Measurements from ENCODE around the gene SLC9B2. TPM values are rescaled to one million over a fixed set of nuclear protein-coding genes. Genes with fewer than 3 reads are reported as not detected.

Gene SLC9B2, protein sequence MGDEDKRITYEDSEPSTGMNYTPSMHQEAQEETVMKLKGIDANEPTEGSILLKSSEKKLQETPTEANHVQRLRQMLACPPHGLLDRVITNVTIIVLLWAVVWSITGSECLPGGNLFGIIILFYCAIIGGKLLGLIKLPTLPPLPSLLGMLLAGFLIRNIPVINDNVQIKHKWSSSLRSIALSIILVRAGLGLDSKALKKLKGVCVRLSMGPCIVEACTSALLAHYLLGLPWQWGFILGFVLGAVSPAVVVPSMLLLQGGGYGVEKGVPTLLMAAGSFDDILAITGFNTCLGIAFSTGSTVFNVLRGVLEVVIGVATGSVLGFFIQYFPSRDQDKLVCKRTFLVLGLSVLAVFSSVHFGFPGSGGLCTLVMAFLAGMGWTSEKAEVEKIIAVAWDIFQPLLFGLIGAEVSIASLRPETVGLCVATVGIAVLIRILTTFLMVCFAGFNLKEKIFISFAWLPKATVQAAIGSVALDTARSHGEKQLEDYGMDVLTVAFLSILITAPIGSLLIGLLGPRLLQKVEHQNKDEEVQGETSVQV
- 0.52 TPM in 1 of 2 replicates, not detected in the other for total RNA-seq (2014; rRNA removed; shearing (Covaris generic); ENCODE audit: low replicate concordance)

DNA sequence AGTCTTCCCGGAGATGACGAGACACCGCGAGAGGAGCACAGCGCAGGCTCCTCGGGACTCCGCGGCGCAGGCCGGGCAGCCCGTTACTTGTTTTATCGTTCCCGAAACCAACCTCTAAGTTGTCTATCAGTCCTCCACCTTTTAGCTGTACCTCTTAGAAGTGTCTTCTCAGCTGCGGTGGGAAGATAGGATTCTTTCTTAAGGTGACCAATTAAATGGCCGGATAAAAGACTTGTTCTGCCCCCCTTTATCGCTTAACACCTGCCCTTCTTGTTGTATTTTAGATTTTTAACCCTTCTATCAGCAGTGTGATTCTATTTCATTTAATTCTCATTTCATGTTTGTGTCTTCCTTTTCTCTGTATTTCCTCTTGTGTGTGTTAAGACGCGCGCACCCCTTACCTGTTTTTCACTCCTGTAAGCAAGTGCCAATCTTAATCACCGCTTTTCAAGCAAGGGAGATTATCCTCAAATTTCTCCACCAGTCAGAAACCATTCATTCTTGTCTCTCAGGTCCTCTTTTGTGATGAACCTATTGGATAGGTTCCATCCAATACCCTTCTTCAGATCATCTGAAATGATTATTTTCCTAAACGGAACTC lies at the start of gene SLC9B2:
SLC9B2 (minus strand) TSS at position 15 of the 601 bp plus-strand sequence. CDS start 9,211 bp downstream, outside the sequence.
- in situ Hi-C loops (cut with HindIII; ENCODE audit: low pct_unique_long_range_greater_than_20kb, low sequenced_read_pairs): no loop called here
- no peak for DNase-seq (ENCODE audit: low read depth)

DNA sequence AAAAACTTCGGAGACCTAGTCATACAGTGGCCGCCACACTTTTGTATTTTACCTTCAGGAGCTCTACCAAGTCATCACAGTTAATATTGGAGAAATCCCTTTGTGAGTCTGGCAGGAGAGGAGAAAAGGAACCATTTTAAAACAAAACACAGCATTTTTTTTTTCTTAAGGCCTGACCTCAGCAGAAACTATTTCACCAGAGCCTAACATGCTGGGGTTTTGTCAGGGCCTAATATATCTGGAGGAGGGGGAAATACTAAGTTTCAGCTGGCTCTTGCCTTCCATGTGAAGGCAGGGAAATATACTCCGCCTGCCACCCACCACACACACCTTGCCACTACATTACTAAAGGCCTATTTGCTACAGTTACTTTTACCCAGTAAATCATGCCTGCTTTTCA lies 49.6 kb upstream of the SLC9B2 start:
- in situ Hi-C loops (cut with HindIII; ENCODE audit: low pct_unique_long_range_greater_than_20kb, low sequenced_read_pairs): no loop called here
- no peak for DNase-seq (ENCODE audit: low read depth)

DNA sequence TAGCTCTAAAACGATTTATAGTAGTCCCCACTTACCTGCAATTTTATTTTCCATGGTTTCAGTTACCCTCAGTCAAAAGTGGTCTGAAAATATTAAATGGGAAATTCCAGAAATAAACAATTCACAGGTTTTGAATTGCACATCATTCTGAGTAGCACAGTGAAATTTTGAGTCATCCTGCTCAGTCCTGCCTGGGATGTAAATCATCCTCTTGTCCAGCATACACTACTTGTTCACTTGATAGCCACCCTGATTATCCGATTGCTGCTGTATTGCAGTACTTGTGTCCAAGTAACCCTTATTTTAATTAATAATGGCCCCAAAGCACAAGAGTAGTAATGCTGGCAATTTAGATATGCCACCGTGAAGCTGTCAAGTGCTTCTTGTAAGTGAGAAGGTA lies 46.6 kb upstream of the SLC9B2 start:
- in situ Hi-C loops (cut with HindIII; ENCODE audit: low pct_unique_long_range_greater_than_20kb, low sequenced_read_pairs): no loop called here
- DNase-seq (ENCODE audit: low read depth): no peak

DNA sequence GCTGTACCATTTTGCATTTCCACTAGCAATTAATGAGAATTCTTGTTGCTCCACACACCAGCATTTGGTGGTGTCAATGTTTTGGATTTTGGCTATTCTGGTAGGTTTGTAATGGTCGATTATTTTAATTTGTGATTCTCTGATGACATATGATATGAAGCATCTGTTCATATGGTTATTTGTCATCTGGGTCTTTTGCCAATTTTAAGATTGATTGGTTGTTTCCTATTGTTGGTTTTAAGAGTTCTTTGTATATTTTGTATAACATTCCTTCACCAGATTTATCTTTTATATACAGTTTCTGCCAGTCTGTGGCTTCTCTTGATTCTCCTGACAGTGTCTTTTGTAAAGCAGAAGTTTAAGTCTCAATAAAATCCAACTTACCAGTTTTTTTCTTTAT lies 41.6 kb upstream of the SLC9B2 start:
- in situ Hi-C loops (cut with HindIII; ENCODE audit: low pct_unique_long_range_greater_than_20kb, low sequenced_read_pairs): no loop called here
- DNase-seq (ENCODE audit: low read depth): no peak

- in situ Hi-C loops (cut with HindIII; ENCODE audit: low pct_unique_long_range_greater_than_20kb, low sequenced_read_pairs): no loop called here
- DNase-seq (ENCODE audit: low read depth): no peak
Observed at GRCh38 chr4:103111598-103111997, 35.0 kb upstream of the SLC9B2 start.

DNA sequence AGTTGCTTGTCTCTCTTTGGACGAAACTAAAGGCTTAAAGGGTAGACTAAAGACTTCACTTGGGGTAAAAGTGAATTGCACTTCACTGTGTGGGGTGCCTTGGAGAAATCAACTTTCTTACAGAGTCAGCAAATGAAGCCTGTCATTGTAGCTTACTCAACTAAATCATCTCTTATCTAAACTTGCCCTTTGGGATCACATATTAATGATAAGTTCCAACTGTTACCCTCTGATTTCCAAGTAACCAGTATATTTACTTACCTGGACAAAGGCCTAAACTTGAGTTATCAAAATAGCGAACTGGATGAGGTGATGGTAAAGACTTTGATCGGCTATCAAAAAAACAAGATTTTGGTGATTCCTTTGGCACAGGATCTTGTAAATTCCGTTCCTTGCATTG lies 32.0 kb upstream of the SLC9B2 start:
- no peak for DNase-seq (ENCODE audit: low read depth)
- in situ Hi-C loops (cut with HindIII; ENCODE audit: low pct_unique_long_range_greater_than_20kb, low sequenced_read_pairs): no loop called here

GRCh38 chr4:103105558-103106356 lies 29.2 kb upstream of the SLC9B2 start:
- in situ Hi-C loops (cut with HindIII; ENCODE audit: low pct_unique_long_range_greater_than_20kb, low sequenced_read_pairs): no loop called here
- no peak for DNase-seq (ENCODE audit: low read depth)

- in situ Hi-C loops (cut with HindIII; ENCODE audit: low pct_unique_long_range_greater_than_20kb, low sequenced_read_pairs): no loop called here
- DNase-seq (ENCODE audit: low read depth): no peak
Observed at GRCh38 chr4:103104886-103105285, 28.3 kb upstream of the SLC9B2 start.

- no peak for DNase-seq (ENCODE audit: low read depth)
- in situ Hi-C loops (cut with HindIII; ENCODE audit: low pct_unique_long_range_greater_than_20kb, low sequenced_read_pairs): no loop called here
Observed at GRCh38 chr4:103100691-103101090, 24.1 kb upstream of the SLC9B2 start.

GRCh38 chr4:103099691-103100392 lies 23.3 kb upstream of the SLC9B2 start, which contains the start of gene BDH2:
Gene BDH2 (minus strand): TSS chr4:103099834. CDS start chr4:103096254, 3,580 bp downstream.
- DNase-seq (ENCODE audit: low read depth): peak; percentile 66
- in situ Hi-C loops (cut with HindIII; ENCODE audit: low pct_unique_long_range_greater_than_20kb, low sequenced_read_pairs): no loop called here

- DNase-seq (ENCODE audit: low read depth): no peak
- in situ Hi-C loops (cut with HindIII; ENCODE audit: low pct_unique_long_range_greater_than_20kb, low sequenced_read_pairs): no loop called here
Observed at GRCh38 chr4:103098756-103099440, 22.3 kb upstream of the SLC9B2 start.

GRCh38 chr4:103098341-103098740 lies 21.8 kb upstream of the SLC9B2 start:
- no peak for DNase-seq (ENCODE audit: low read depth)

GRCh38 chr4:103097112-103097511 lies 20.6 kb upstream of the SLC9B2 start:
- no peak for DNase-seq (ENCODE audit: low read depth)
- in situ Hi-C loops (cut with HindIII; ENCODE audit: low pct_unique_long_range_greater_than_20kb, low sequenced_read_pairs): no loop called here

More at GRCh38 chr4:103098341-103098740, 21.8 kb upstream of the SLC9B2 start:
- in situ Hi-C loops (cut with HindIII; ENCODE audit: low pct_unique_long_range_greater_than_20kb, low sequenced_read_pairs): no loop called here

DNA sequence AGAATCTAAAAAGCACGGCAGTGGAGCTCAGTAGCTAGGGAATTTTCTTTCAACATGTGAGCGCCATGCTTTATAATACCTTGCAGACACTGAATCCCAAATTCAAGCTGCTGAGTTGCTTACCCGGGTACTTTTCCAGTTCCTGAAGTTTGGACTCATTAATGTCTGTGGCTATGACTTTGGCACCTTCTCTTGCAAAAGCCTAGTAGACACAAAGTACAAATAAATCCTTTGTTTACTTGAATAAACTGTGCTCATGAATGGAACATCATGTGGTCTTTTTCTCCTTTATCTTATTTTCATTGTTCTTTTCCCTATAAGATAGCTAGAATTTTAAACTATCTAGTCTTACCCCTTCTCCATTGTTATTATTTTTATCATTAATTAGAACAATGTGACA lies 18.5 kb upstream of the SLC9B2 start:
- in situ Hi-C loops (cut with HindIII; ENCODE audit: low pct_unique_long_range_greater_than_20kb, low sequenced_read_pairs): no loop called here
- DNase-seq (ENCODE audit: low read depth): no peak

DNA sequence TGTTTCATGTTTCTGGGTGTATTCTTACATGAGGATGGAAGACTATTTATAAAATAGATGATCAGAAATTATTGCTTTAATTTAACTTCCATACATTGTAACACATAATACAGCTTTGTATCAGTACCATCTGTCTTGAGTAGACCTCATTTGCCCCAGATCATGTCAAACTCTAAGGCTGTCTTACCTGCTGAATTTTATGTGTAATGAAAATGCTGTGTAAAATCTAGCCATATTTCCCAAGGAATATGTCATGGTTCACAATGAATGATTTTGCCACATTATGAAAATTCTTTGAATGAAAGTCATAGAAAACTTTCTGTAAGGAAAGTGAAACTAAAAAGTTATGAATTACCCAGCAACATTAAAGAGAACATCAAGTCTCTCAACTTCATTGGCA lies 15.7 kb upstream of the SLC9B2 start:
- in situ Hi-C loops (cut with HindIII; ENCODE audit: low pct_unique_long_range_greater_than_20kb, low sequenced_read_pairs): no loop called here
- no peak for DNase-seq (ENCODE audit: low read depth)

GRCh38 chr4:103091601-103092223 lies 15.2 kb upstream of the SLC9B2 start:
- in situ Hi-C loops (cut with HindIII; ENCODE audit: low pct_unique_long_range_greater_than_20kb, low sequenced_read_pairs): no loop called here
- DNase-seq (ENCODE audit: low read depth): peak; percentile 49

DNA sequence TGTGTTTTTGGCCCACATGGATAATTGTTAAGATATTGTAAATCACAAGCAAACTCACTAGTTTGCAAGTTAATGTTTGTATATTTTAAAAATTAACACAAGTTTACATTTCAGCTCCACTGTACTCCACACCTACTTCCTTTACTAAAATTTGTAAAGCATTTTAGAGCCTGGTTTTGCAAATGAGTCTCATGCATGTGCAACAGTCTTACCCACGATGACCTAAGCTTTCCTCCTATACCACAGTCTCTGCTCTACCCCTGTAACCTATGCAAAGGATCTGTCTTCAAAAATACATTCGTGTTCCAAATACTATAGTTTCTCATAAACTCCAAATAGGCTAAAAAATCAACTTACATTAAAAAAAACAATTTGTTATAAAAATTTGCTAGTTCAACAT lies 12.9 kb upstream of the SLC9B2 start:
- no peak for DNase-seq (ENCODE audit: low read depth)
- in situ Hi-C loops (cut with HindIII; ENCODE audit: low pct_unique_long_range_greater_than_20kb, low sequenced_read_pairs): no loop called here

All from Caki2 (cell line).